Measurements from ENCODE around the gene MGMT.

The MGMT gene

GRCh38 chr10:129744134-129745111 lies 277.4 kb downstream of the MGMT start:
- DNase-seq = no peak

DNA sequence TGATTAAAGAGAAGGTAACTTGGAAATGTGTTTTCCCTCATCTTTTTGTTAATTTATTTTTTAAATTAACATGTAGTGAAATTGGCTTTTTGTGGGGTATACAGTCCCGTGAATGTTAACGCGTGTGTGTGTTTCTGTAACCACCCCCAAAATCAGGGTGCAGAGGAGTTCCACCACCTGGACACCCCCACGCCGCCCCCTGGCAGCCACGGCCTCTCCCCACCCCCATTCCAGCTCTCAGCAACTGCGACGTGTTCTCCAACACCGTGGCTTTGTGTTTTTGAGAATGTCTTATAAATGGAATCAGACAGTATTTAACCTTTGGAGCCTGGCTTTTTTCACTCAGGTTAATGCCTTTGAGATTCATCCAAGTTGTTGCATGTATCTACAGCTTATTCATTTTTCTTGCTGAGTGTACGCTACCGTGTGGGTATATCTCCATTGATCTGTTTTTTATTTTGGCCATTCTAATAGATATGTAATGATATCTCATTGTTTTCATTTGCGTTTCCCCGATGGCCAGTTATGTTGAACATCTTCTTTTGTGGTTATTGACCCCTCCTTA lies 278.2 kb downstream of the MGMT start:
- DNase-seq = no peak

DNA sequence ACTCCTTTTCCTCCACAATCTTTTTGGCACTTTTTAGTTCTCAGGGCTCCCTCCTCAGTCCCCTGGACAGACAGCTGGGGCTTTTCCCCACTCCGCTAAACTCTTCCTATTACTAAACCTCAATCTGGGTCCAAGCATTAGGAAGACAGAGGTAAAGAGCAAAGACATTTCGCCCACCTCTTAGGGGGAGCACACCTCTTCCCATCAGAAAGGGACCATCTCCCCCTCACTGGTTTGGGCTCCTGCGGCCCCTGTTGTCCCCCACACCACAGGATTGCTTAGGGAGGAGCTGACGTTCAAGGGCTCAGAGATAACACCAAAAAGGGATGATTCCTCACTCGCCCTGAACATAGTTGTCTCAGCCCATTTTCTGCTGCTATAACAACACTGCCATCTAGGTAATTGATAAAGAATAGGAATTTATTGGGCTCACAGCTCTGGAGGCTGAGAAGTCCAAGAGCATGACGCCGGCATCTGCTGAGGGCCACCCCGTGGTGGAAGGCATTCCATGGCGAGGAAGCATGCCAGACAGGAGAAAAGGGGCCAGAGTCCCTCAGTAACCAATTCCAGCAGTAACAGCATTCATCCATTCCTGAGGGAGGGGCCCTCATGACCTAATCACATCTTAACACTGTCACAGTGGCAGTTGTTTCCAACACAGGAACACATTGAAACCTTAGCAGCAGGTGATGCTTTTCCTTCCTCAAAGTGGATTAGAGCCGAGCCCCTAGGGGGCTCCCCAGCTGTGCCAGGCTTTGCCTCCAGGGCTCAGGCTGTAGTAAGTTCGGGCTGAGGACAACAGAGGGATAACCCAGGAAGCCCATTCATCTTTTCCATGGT lies 287.4 kb downstream of the MGMT start:
- DNase-seq = no peak

- DNase-seq = no peak
Measured at GRCh38 chr10:129755158-129755591, 288.1 kb downstream of the MGMT start.

GRCh38 chr10:129755621-129756020 lies 288.6 kb downstream of the MGMT start:
- DNase-seq = no peak

- DNase-seq = no peak
Measured at GRCh38 chr10:129756912-129757901, 290.2 kb downstream of the MGMT start.

DNA sequence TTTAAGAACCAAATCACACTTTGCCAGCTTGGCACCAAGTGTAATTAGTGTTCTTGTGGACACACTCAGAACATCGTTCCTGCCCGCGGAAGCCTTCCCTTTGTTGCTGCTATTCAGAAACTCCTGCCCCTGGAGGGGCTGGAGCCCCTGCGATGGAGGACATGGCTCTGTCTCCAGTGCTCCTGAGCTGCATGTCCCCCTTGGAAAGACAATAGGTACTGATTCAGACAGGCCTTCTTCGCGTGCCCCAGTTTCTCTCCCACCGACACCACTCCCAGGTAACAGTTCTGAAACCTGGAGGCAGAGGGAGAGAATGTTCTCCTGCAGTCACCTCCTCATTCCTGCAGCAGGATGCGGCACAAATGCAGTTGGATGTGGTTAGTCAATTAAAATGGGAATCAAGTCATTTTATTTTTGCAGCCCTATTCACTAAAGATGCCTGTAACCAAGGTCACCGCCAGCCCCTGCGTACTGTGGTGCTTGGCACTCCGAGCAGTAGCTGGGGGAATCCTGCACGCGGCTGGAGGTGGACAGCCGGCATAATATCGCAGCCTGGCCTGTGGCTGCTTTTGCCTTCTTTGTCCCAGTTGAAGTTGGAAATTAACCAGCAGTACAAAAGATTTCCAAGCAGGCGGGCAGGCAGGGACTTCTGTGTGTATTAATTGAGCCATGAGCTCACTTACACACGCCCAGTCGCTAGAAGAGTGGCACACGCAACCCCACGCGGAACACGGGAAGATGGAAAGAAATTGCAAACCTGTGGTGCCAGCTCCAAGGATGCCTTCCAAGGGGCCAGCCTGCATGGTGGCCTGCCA lies 291.4 kb downstream of the MGMT start:
- no peak for DNase-seq

GRCh38 chr10:129759214-129760002 lies 292.4 kb downstream of the MGMT start:
- DNase-seq = no peak

DNA sequence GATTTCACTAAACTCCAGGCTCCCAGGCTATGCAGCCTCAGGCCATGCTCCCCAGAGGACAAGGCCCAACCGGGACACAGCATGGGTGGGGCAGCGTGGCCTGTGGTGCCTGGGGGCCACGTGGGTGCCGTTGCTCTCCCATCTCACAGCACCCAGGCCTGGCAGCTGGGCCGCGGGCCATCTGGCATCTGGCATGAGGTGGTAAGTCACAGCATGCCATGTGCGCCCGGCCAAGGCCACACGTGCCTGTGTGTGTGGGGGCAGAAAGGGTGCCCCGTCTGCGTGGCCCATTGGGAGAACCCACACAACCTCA lies 292.9 kb downstream of the MGMT start:
- DNase-seq = no peak

DNA sequence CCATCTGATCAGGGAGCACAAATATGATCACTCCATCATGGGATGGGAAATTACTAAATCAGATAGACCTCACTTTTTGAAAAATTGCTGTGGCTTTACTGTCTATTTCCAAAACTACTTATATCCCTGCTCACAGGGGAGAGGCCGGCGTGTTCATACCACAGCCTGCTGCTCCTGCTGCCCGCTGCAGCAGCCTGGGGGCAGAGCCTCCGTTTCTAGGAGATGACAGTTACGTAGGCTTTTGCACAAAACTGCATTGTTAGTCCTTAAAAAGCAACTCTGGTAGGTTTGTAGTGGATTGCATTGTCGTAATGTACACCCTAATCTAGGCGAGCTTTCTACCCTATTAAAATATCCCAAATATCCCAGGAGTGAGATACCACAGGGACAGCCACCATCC lies 293.4 kb downstream of the MGMT start:
- no peak for DNase-seq

- no peak for DNase-seq
Measured at GRCh38 chr10:129761197-129761972, 294.3 kb downstream of the MGMT start.

- no peak for DNase-seq
Measured at GRCh38 chr10:129761981-129762956, 295.2 kb downstream of the MGMT start.

GRCh38 chr10:129764011-129764900 lies 297.2 kb downstream of the MGMT start:
- DNase-seq = no peak

GRCh38 chr10:129764901-129765663 lies 298.0 kb downstream of the MGMT start:
- no peak for DNase-seq

DNA sequence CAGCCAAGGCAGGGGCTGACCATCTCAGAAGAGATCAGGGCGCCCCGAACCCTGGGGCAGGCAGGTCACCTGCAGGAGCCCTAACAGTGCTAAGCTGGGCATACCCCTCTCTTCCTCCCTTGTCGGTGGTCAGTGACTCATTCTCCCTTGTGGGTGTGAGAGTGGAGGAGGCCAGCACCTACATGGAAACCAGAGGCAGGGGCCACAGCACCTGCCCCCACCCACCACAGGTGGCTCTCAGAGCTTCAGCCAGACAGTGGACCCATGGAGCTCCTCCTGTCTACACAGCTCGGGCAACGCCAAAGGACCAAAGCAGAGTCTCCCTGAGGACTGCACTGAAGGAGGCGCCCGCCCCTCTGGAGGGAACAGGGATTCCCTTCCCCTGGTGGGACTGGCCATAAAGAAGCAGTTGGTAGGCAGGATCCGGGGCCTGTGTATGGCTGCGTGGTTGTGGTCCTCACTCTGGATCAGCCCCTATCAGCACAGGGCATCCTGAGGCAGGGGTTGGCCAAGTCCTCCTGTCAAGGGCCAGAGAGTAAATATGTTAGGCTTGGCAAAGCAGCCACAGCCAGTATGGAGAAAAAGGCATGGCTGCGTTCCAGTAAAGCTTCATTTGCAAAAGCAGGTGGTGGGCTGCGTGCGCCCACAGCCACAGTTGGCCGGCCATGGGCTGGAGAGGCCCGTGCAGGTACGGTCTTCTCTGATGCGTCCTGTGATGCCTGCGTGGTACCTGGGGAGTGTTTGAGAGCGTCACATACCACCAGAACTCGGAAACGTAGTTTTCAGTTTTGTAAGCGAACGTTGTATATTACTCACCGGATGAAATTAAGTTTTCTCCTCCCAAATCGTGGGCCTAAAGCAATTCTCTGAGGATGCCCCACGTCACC lies 298.9 kb downstream of the MGMT start:
- DNase-seq = no peak

All from stimulated activated CD4-positive, alpha-beta T cell treated with anti-CD3 and anti-CD28 coated beads, Interleukin-4, amount 100 ng/mL, for 1 hour (primary cell).